NCI-H1694 (cell line): ENCODE measurements around the gene CHIT1.
A peak's percentile ranks its signal among the peaks of the same experiment; 100 is the strongest.
"Not testable (repeated sequence)": the region's sequence is repeated elsewhere in the genome, so short reads cannot be mapped to it uniquely, and the experiment has no call there.

Source experiments
- DNase-seq: peaks from one replicate; lab custom pipeline; 2025; lab: John Stamatoyannopoulos, UW

The CHIT1 gene

GRCh38 chr1:203229471-203230135, at the start of gene CHIT1:
TSS of gene CHIT1 (minus strand) at chr1:203229673. CDS start at chr1:203229636, 37 bp downstream.
- DNase-seq = no peak

- DNase-seq = no peak
Observed at GRCh38 chr1:203278885-203279406, 49.5 kb upstream of the CHIT1 start.

- DNase-seq = peak; percentile 63
Observed at GRCh38 chr1:203278082-203278884, 48.8 kb upstream of the CHIT1 start.

- DNase-seq = no peak
Observed at GRCh38 chr1:203276916-203277545, 47.6 kb upstream of the CHIT1 start.

- DNase-seq = no peak
Observed at GRCh38 chr1:203276408-203276807, 46.9 kb upstream of the CHIT1 start.

GRCh38 chr1:203275656-203276272, 46.3 kb upstream of the CHIT1 start:
- no peak for DNase-seq

GRCh38 chr1:203274603-203275381, 45.3 kb upstream of the CHIT1 start:
- DNase-seq = no peak

GRCh38 chr1:203273869-203274602, 44.6 kb upstream of the CHIT1 start:
- no peak for DNase-seq

- DNase-seq = peak; percentile 91
Observed at GRCh38 chr1:203273206-203273868, 43.9 kb upstream of the CHIT1 start.

GRCh38 chr1:203272633-203273205, 43.2 kb upstream of the CHIT1 start:
- DNase-seq = no peak

- DNase-seq = no peak
Observed at GRCh38 chr1:203271962-203272632, 42.6 kb upstream of the CHIT1 start.

GRCh38 chr1:203271018-203271743, 41.7 kb upstream of the CHIT1 start:
- DNase-seq = no peak

- no peak for DNase-seq
Observed at GRCh38 chr1:203270448-203270847, 41.0 kb upstream of the CHIT1 start.

- DNase-seq = no peak
Observed at GRCh38 chr1:203269654-203270020, 40.2 kb upstream of the CHIT1 start.

GRCh38 chr1:203268901-203269653, 39.6 kb upstream of the CHIT1 start:
- peak; percentile 72 for DNase-seq

GRCh38 chr1:203267912-203268311, 38.4 kb upstream of the CHIT1 start:
- DNase-seq = no peak

- peak; percentile 93 for DNase-seq
Observed at GRCh38 chr1:203267347-203267846, 37.9 kb upstream of the CHIT1 start.

- not testable (repeated sequence) for DNase-seq
Observed at GRCh38 chr1:203266140-203266539, 36.7 kb upstream of the CHIT1 start.
